Natural killer cell (primary cell): ENCODE data around the gene CARMIL1. TPM values are rescaled to one million over a fixed set of nuclear protein-coding genes. Genes with fewer than 3 reads are reported as not detected.

Experiments used
- ATAC-seq, 3 donors: fragments of 150-1000 bp in 2 of 3; fragments of 200-7000 bp in 1 of 3; cut with Tn5 transposase; 1 replicate in 1 of 3; 2 replicates in 2 of 3; pipeline ENCODE4 v1.10.0; 2021; ENCODE audit warnings: mild to moderate bottlenecking in 2 of 3, moderate library complexity in 2 of 3
- DNase-seq, 2 donors: peaks; one replicate each; pipeline versions ENCODE4 v3.0.0 to v3.0.0-alpha.2; 2013 to 2021; ENCODE audit warnings: mixed read lengths in 1 of 2
- H3K27ac ChIP-seq: one replicate; pipeline ENCODE4 v1.5.1; 2013; ENCODE audit warnings: mild to moderate bottlenecking, low read length
- H3K27me3 ChIP-seq: one replicate; pipeline ENCODE4 v1.6.1; 2013; ENCODE audit warnings: low read length; ENCODE audit not compliant: control insufficient read depth, insufficient read depth
- H3K36me3 ChIP-seq: one replicate; pipeline ENCODE4 v1.6.1; 2013; ENCODE audit warnings: low read length; ENCODE audit not compliant: control insufficient read depth, insufficient read depth
- H3K4me1 ChIP-seq: one replicate; pipeline ENCODE4 v1.6.1; 2013; ENCODE audit warnings: low read length; ENCODE audit not compliant: control insufficient read depth, insufficient read depth
- H3K4me3 ChIP-seq: one replicate; pipeline ENCODE4 v1.5.1; 2013; ENCODE audit warnings: low read length
- H3K9me3 ChIP-seq: one replicate; pipeline ENCODE4 v1.6.1; 2013; ENCODE audit warnings: low read length; ENCODE audit not compliant: control insufficient read depth, insufficient read depth
- H3K27ac Mint-ChIP-seq, 2 donors: one replicate each; pipeline ENCODE4 v1.8.0; 2022; ENCODE audit warnings: mild to moderate bottlenecking in 2 of 2, mixed read lengths in 2 of 2, moderate library complexity in 1 of 2
- H3K27me3 Mint-ChIP-seq, 2 donors: one replicate each; pipeline ENCODE4 v1.8.0; 2022; ENCODE audit warnings: low read depth in 2 of 2, mixed read lengths in 2 of 2
- H3K36me3 Mint-ChIP-seq: one replicate; pipeline ENCODE4 v1.8.0; 2022; ENCODE audit warnings: mixed read lengths
- H3K4me1 Mint-ChIP-seq, 2 donors: one replicate each; pipeline ENCODE4 v1.8.0; 2022; ENCODE audit warnings: mixed read lengths in 2 of 2
- H3K4me3 Mint-ChIP-seq: one replicate; pipeline ENCODE4 v1.8.0; 2022; ENCODE audit warnings: mild to moderate bottlenecking, moderate library complexity, mixed read lengths
- H3K9me3 Mint-ChIP-seq, 2 donors: one replicate each; pipeline ENCODE4 v1.8.0; 2022; ENCODE audit warnings: mixed read lengths in 2 of 2
- WGBS: methylation state at CpG from one replicate; pipeline ENCODE4 v1.1.7; 2013; ENCODE audit warnings: missing lambda C conversion rate; ENCODE audit not compliant: insufficient coverage; 5-methylcytosine and 5-hydroxymethylcytosine counted together
- intact Hi-C: fragments of 100-400 bp; cut with micrococcal nuclease; formaldehyde crosslinking; loops from one replicate; pipeline ENCODE4 v1.14.2; 2022
- total RNA-seq, 4 donors: library from RNA; stranded (reverse); fragments of 120-200 nt in 1 of 4; gene quantifications; one replicate each; pipeline versions ENCODE4 v1.2.3 to v1.2.4, GENCODE V29; 2013 to 2022
- TF ChIP-seq, protein P1 (sequence below): fragments of 200-600 bp; IDR thresholded peaks from one replicate; pipeline ENCODE4 v1.8.0; 2022; ENCODE audit warnings: antibody characterized with exemption

The CARMIL1 gene
- total RNA-seq, 3 donors from 2014 or later (not counting 1 experiment from before 2014, with no cell fraction given): 0.25 to 1.1 (median 0.35) TPM

DNA sequence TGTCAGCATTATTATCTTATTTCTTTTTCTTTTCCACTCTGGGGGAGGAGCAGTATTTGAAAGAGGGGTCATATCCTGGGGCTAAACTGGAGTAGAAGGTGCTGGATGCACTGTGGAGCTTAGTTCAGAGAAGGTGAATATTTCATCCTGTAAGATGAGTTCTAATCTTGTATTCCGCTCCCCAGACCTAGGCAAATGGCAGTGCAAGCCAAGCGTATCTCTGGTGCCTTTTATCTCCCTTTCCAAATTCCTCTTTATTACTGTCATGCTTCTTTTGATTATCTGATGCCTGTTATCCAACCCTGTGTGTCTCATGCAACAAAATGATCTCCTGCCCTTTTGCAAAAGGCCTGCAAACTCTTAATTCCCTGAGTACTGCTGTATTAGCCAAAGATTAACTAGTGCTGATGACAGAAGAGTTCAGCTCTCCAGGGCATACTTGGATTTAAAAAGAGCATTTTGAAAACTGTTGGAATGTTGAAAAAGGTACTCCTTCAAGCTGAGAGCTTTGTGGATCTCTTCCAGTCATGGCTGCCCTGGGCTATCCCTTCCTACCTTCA is 138.0 kb downstream of the CARMIL1 start:
- H3K27me3 ChIP-seq: no peaks in the 10 kb centered on the region
- H3K27ac Mint-ChIP-seq: no peak overlapping the region
- no peak for DNase-seq
- no peaks in the 10 kb centered on the region for H3K27me3 Mint-ChIP-seq
- H3K36me3 Mint-ChIP-seq: no peaks in the 10 kb centered on the region
- no peak overlapping the region for H3K4me3 ChIP-seq
- peaks cover 3% of the 10 kb centered on the region for H3K9me3 ChIP-seq
- no peak overlapping the region for H3K4me3 Mint-ChIP-seq
- H3K4me1 ChIP-seq: no peaks in the 10 kb centered on the region
- no peaks in the 10 kb centered on the region for H3K36me3 ChIP-seq
- no peaks in the 10 kb centered on the region for H3K9me3 Mint-ChIP-seq
- ATAC-seq: no peak
- no peak overlapping the region for H3K27ac ChIP-seq
- intact Hi-C loops: no loop called here
- TF ChIP-seq, protein P1, sequence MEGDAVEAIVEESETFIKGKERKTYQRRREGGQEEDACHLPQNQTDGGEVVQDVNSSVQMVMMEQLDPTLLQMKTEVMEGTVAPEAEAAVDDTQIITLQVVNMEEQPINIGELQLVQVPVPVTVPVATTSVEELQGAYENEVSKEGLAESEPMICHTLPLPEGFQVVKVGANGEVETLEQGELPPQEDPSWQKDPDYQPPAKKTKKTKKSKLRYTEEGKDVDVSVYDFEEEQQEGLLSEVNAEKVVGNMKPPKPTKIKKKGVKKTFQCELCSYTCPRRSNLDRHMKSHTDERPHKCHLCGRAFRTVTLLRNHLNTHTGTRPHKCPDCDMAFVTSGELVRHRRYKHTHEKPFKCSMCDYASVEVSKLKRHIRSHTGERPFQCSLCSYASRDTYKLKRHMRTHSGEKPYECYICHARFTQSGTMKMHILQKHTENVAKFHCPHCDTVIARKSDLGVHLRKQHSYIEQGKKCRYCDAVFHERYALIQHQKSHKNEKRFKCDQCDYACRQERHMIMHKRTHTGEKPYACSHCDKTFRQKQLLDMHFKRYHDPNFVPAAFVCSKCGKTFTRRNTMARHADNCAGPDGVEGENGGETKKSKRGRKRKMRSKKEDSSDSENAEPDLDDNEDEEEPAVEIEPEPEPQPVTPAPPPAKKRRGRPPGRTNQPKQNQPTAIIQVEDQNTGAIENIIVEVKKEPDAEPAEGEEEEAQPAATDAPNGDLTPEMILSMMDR: no peak
- peaks cover 0 to 25% of the 10 kb centered on the region in 2 donors for H3K4me1 Mint-ChIP-seq
- WGBS: 84% methylated on average over 2 of the region's 2 CpGs

DNA sequence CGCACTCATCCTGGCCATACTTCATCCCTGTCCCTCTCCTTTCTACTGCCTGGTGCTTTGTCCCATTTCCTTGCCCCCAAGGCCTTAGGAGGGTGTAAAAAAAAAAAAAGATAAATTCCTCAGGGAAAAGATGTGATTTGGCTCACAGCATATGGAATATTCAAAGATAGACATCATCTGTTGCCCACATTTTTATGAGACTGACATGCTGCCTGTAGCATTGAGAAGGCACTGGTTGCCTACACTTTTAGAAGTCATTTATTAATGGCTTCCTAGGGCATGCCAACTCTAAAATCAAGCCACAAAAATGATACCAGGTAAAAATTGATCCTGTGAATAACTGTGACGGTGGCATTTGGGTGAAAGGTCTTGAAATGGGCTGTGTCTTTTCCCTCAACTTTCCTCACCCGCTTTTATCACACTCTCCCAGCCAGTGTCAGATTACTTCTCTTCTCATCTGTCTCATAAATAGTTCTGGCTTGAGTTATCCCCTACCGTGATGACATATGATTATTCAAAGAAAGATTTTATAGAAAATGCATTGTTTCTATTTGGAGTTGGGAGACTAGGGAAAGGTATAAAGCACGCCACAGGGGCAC is 139.4 kb downstream of the CARMIL1 start:
- intact Hi-C loops: no loop called here
- Histone ChIP-seq H3K4me3 (no peak overlapping the region), H3K27me3 (no peaks in the 10 kb centered on the region), H3K36me3 (no peaks in the 10 kb centered on the region), H3K27ac (no peak overlapping the region), H3K9me3 (peaks cover 3% of the 10 kb centered on the region), H3K4me1 (no peaks in the 10 kb centered on the region)
- H3K4me1 Mint-ChIP-seq: peaks cover 0 to 15% of the 10 kb centered on the region in 2 donors
- WGBS: 95% methylated on average over 3 of the region's 5 CpGs
- H3K27me3 Mint-ChIP-seq: no peaks in the 10 kb centered on the region
- H3K4me3 Mint-ChIP-seq: no peak overlapping the region
- TF ChIP-seq, protein P1: no peak
- no peak for DNase-seq
- H3K27ac Mint-ChIP-seq: no peak overlapping the region
- no peaks in the 10 kb centered on the region for H3K36me3 Mint-ChIP-seq
- no peak for ATAC-seq
- H3K9me3 Mint-ChIP-seq: no peaks in the 10 kb centered on the region

DNA sequence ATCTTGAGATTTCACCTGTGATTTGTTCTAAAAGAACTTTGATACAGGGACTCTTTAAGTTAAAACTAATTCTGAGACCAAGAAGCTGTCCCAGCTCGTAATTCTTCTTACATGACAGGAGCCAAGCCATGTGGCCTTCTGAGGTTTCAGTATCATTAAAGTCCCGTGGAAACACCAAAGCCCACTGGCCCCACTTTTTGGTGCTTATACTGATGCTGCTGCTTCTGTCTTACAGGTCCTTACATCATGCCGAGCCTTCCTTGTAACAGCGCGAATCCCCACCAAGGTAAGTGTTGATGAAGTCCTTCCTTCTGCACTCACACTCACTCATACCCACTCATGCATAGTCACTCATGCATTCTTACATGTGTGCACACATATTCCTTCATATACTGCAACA is 140.7 kb downstream of the CARMIL1 start:
- Histone ChIP-seq H3K9me3 (peaks cover 3% of the 10 kb centered on the region), H3K4me1 (no peaks in the 10 kb centered on the region), H3K36me3 (no peaks in the 10 kb centered on the region), H3K4me3 (no peak overlapping the region), H3K27ac (no peak overlapping the region), H3K27me3 (no peaks in the 10 kb centered on the region)
- ATAC-seq (no peak), DNase-seq (no peak)
- Mint-ChIP-seq H3K4me3 (no peak overlapping the region), H3K27me3 (no peaks in the 10 kb centered on the region), H3K27ac (no peak overlapping the region), H3K36me3 (no peaks in the 10 kb centered on the region), H3K4me1 (peaks cover 0 to 12% of the 10 kb centered on the region in 2 donors), H3K9me3 (no peaks in the 10 kb centered on the region)
- 95% methylated on average over 5 of the region's 5 CpGs for WGBS
- TF ChIP-seq, protein P1: no peak
- intact Hi-C loops: no loop called here

DNA sequence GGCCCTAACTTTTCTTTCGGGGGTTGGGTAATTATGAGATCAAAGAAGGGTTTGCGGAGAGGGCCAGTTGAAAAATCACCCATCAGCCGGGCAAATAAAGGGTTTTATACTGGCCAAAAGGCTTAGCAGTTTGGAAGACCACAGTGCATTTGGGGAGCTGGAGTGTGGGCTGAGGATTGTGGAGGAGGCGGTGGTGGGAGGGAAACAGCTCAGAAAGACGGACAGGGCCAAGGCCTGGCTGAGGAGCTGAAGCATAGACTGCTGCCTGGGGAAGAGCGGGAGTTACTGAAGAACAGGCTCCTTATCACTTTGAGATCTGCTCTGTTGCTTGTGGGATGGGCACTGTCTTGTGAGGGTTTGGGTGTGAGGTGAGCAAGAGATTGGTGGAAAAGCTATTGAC is 144.2 kb downstream of the CARMIL1 start:
- no peaks in the 10 kb centered on the region for H3K9me3 Mint-ChIP-seq
- WGBS: 93% methylated on average over 6 of the region's 6 CpGs
- DNase-seq: no peak
- Histone ChIP-seq H3K9me3 (peaks cover 3% of the 10 kb centered on the region), H3K36me3 (no peaks in the 10 kb centered on the region), H3K4me3 (no peak overlapping the region), H3K27me3 (no peaks in the 10 kb centered on the region), H3K27ac (no peak overlapping the region), H3K4me1 (no peaks in the 10 kb centered on the region)
- intact Hi-C loops: no loop called here
- TF ChIP-seq, protein P1: no peak
- H3K4me1 Mint-ChIP-seq: no peaks in the 10 kb centered on the region
- H3K27ac Mint-ChIP-seq: no peak overlapping the region
- no peak overlapping the region for H3K4me3 Mint-ChIP-seq
- ATAC-seq: no peak
- H3K27me3 Mint-ChIP-seq: peaks cover 0 to 2% of the 10 kb centered on the region in 2 donors
- no peaks in the 10 kb centered on the region for H3K36me3 Mint-ChIP-seq
